ENCODE data around the gene NCAM2. TPM values are rescaled to one million over a fixed set of nuclear protein-coding genes. Genes with fewer than 3 reads are reported as not detected.

Gene NCAM2
- total RNA-seq, 2 experiments from 2014 or later: not detected

DNA sequence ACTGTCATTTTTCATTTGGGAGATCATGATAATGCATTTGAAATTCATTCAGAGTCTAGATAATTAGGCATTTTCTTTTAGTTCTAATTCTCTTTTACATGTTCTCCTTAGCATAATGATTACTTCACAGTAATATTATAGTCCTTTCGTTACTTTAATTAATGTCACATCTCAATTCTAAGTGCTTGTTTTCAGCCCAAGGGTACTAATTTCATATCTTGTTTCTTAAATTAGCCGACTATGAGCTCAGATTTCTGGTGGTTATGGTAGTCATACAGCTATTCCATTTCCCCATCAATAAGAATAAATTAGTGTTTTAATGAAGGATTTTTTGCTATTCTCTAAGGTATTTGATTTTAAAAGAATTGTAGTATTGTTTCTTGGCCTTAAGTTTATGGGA, 120.9 kb downstream of the NCAM2 start:
- H3K4me3 Mint-ChIP-seq: no peak overlapping the region

DNA sequence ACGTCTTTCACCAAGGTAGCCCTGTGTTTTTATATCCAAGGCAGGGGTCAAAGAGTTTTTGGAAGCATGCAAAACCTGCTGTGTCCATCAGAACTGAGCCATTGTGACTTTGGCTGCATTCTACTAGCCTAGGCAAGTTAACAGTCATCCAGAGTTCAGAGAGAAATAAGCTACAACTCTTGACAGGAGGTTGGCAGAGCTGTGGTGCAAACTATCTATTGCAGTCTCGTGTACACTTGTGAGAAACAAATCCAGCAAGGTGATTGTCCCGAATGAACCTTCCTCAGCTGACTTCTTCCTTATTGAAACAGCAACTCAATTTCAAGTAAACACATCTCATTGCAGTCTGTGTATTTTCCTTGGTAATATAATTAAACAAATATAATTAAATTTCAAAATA, 124.5 kb downstream of the NCAM2 start:
- DNase-seq: no peak
- CTCF ChIA-PET: no interaction called here
- ATAC-seq: no peak
- Mint-ChIP-seq H3K27ac (no peak overlapping the region), H3K27me3 (no peaks in the 10 kb centered on the region), H3K36me3 (ENCODE audit: low read depth) (no peaks in the 10 kb centered on the region), H3K4me3 (no peak overlapping the region), H3K4me1 (ENCODE audit: low read depth) (no peaks in the 10 kb centered on the region), H3K9me3 (peaks cover 3% of the 10 kb centered on the region)
- TF ChIP-seq, protein P1, sequence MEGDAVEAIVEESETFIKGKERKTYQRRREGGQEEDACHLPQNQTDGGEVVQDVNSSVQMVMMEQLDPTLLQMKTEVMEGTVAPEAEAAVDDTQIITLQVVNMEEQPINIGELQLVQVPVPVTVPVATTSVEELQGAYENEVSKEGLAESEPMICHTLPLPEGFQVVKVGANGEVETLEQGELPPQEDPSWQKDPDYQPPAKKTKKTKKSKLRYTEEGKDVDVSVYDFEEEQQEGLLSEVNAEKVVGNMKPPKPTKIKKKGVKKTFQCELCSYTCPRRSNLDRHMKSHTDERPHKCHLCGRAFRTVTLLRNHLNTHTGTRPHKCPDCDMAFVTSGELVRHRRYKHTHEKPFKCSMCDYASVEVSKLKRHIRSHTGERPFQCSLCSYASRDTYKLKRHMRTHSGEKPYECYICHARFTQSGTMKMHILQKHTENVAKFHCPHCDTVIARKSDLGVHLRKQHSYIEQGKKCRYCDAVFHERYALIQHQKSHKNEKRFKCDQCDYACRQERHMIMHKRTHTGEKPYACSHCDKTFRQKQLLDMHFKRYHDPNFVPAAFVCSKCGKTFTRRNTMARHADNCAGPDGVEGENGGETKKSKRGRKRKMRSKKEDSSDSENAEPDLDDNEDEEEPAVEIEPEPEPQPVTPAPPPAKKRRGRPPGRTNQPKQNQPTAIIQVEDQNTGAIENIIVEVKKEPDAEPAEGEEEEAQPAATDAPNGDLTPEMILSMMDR (IDR thresholded peaks at IDR 0.05): no peak
- POLR2A ChIA-PET: interaction anchor here (0.6 kb wide), 1 partner anchor 1562 kb away, joined by 3 read pairs; no protein-coding TSS in a partner anchor
- intact Hi-C loops (cut with micrococcal nuclease): no loop called here

More for the DNA sequence above, 120.9 kb downstream of the NCAM2 start:
- Mint-ChIP-seq H3K9me3 (peaks cover 3% of the 10 kb centered on the region), H3K4me1 (ENCODE audit: low read depth) (no peaks in the 10 kb centered on the region), H3K36me3 (ENCODE audit: low read depth) (no peaks in the 10 kb centered on the region), H3K27me3 (no peaks in the 10 kb centered on the region), H3K27ac (no peak overlapping the region)
- POLR2A ChIA-PET: no interaction called here
- no peak for ATAC-seq
- CTCF ChIA-PET: no interaction called here
- DNase-seq: no peak
- intact Hi-C loops (cut with micrococcal nuclease): no loop called here
- TF ChIP-seq, protein P1 (IDR thresholded peaks at IDR 0.05): no peak

DNA sequence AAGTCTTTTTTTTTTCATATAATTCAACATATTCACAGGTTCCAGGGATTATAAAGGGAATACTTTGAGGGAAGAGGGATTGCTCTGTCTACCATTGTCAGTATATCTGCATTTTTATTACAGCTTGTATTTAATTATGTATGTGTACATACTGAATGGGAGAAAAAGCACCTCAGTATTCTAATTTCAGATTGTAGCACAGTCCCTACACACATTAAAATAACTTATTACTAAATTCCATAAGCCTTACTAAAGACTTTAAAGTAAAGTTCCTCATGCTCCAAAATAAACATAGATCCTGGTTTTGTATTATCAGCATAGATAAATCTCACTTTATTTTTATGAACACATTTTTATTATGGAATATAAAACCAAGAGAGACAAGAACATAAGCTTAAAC, 134.2 kb downstream of the NCAM2 start:
- Mint-ChIP-seq H3K9me3 (peaks cover 3% of the 10 kb centered on the region), H3K27ac (no peak overlapping the region), H3K36me3 (ENCODE audit: low read depth) (no peaks in the 10 kb centered on the region), H3K4me1 (ENCODE audit: low read depth) (no peaks in the 10 kb centered on the region), H3K27me3 (no peaks in the 10 kb centered on the region), H3K4me3 (no peak overlapping the region)
- intact Hi-C loops (cut with micrococcal nuclease): no loop called here
- POLR2A ChIA-PET: no interaction called here
- DNase-seq (no peak), ATAC-seq (no peak)
- CTCF ChIA-PET: no interaction called here
- TF ChIP-seq, protein P1 (IDR thresholded peaks at IDR 0.05): no peak

DNA sequence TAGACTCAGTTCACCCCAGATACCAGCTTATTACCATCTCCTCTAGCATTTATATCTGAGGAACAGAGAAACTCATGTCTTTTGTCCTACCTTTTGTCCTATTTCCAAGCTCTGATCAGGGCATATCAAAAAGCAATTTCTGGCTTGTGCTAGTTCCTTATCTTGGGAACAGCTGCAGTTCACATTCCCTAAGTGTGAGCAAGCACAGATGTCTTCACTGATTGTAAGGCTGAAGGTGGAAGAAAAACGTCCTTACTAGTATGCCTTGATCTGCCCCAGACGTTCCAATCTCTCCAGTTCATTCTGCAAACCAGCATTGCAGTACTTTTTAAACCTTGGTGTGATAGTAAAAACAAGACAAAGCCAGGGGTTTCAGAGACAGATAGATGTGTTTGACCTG, 139.8 kb downstream of the NCAM2 start:
- Mint-ChIP-seq H3K27ac (no peak overlapping the region), H3K36me3 (ENCODE audit: low read depth) (no peaks in the 10 kb centered on the region), H3K9me3 (peaks cover 3% of the 10 kb centered on the region), H3K4me1 (ENCODE audit: low read depth) (no peaks in the 10 kb centered on the region), H3K4me3 (no peak overlapping the region), H3K27me3 (no peaks in the 10 kb centered on the region)
- POLR2A ChIA-PET: no interaction called here
- TF ChIP-seq, protein P1 (IDR thresholded peaks at IDR 0.05): no peak
- intact Hi-C loops (cut with micrococcal nuclease): no loop called here
- DNase-seq (no peak), ATAC-seq (no peak)
- CTCF ChIA-PET: no interaction called here

DNA sequence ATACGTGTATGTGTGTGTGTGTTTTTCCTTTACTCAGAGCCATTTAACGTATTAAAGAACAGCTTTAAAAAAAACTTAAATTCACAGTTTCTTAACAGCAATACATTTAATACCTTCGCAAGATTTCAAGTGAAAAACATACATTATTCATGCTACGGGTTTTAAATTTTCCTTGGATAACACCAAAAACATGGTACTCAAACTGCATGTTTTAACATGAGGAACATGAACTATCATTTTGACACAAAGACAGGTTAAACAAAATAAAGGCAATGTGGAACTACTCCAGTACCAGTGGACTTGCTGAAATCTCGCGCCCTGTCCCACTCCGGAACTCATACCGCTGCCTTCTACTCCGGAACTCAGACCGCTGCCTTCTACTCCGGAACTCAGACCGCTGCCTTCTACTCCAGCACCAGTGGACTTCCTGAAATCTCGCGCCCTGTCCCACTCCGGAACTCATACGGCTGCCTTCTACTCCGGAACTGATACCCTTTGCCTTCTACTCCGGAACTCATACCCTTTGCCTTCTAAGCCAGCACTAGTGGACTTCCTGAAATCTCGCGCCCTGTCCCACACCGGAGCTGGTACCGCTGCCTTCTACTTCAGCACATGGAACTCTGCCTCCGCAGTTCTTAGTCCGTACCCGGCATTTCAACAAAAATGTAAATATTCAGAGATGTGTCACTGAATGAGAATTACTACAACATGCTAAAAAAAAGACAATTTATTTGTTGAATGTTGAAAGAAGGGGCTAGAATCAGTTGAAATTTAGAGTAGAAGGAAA, 148.6 kb downstream of the NCAM2 start:
- Mint-ChIP-seq H3K4me3 (no peak overlapping the region), H3K27ac (no peak overlapping the region), H3K4me1 (ENCODE audit: low read depth) (no peaks in the 10 kb centered on the region), H3K9me3 (no peaks in the 10 kb centered on the region), H3K27me3 (no peaks in the 10 kb centered on the region), H3K36me3 (ENCODE audit: low read depth) (no peaks in the 10 kb centered on the region)
- TF ChIP-seq, protein P1 (IDR thresholded peaks at IDR 0.05): no peak
- intact Hi-C loops (cut with micrococcal nuclease): no loop called here
- DNase-seq: no peak
- CTCF ChIA-PET: no interaction called here
- ATAC-seq: no peak
- POLR2A ChIA-PET: no interaction called here

Data from activated CD8-positive, alpha-beta T cell treated with anti-CD3 and anti-CD28 coated beads for 36 hours (primary cell).